GM18907 (cell line): ENCODE measurements around the gene NCS1.

Experiments used
- ATAC-seq: cut with Tn5 transposase; IDR thresholded peaks from one replicate; pipeline ENCODE4 v1.9.1; 2021; ENCODE audit warnings: mild to moderate bottlenecking, moderate library complexity; ENCODE audit not compliant: unreplicated experiment

The NCS1 gene

DNA sequence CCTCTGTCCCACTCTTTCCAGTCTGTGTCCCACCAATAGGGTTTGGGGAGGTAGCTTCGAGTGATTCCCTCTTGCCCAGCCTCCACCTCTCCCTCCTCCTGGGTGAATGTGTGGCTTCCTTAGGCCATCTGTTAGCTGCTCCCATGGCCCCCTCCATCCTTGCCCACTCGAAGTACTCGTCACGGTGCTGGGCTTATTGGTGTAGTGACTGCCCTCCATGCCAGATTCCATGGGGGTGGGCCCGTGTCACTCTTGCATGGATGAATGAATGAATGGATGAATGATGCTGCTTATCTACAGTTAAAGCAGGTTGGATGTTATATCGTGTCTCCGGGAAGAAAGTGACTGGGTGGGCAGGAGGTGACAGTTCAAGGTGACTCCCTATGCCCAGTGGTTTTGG lies 112.5 kb downstream of the NCS1 start:
- ATAC-seq, result no peak

DNA sequence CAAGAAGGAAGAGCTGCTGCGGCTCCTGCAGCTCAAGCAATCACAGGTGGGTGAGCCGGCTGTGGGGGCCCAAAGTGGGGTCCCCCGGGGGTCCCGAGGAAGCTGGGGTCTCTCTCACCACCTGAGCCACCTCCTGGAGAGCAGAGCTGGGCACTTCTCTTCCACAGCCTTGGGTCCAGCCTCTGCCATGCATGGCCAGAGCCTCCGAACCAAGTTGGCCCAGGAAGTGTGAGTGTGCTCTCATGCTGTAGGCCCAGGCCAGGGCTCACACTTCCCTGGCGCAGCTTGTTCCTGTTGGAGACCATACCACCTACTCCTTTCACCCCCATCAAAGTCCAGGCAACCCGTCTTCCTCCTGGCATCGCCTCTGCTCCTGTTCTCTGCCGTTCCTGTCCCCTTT lies 113.1 kb downstream of the NCS1 start:
- no peak for ATAC-seq

DNA sequence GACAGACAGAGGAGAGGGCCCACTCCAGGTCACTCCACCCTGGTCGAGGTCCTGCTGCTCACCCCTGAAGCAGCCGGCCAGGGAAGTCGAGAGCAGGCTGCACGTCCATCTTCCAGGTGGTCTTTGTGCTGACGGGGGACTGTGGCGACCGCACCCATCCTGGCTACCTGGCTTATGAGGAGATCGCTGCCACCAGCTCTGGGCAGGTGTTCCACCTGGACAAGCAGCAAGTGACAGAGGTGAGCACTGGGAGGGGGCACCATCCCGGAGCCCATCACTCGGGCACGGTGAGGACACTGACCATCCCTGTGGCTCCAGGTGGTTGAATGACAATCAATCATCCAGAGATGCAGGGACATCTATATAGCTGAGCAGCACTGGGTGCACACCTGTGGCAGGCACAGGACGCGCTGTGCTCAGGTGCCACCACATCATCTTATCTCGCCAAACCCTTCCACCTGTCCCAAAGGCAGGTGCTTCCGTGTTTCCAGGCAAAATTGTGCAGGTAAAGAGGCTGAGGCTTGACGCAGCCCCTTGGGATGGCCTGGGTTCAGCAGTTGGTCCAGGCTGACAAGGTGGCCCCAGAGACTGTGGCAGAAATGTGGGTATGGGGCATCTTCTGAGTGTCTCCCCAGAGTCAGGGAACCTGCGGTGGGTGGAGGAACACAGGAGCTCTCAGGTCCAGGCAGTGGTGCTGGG lies 114.0 kb downstream of the NCS1 start:
- ATAC-seq, result no peak
